Activated T-cell treated with anti-CD3 and anti-CD28 coated beads for 48 hours (primary cell): ENCODE data around the gene COPZ1.
A peak's percentile ranks its signal among the peaks of the same experiment; 100 is the strongest.

Experiments used
- DNase-seq: peaks from one replicate; pipeline ENCODE4 v3.0.0-alpha.2; 2020; ENCODE audit warnings: low read depth

The COPZ1 gene

GRCh38 chr12:54394986-54395385, 70.1 kb downstream of the COPZ1 start:
- DNase-seq = no peak

- no peak for DNase-seq
Observed at GRCh38 chr12:54395545-54395944, 70.6 kb downstream of the COPZ1 start.

DNA sequence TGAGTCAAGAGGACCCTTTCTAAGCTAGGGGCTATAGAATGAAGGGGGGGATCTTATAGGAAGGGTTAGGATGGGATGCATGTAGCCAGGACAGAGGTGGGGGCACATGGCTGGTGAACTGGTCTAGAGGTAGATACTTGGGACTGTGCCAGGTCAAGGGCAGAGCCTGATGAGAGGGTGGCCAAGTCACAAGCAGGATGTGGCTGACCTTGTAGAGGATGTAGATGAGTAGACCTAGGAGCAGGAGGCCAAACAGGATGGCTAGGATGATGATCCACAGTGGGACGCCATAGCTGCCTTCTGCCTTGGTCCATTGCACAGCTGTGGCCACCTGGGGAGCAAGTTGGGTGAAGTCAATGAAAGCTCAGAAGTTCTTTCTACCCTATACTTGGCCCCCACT, 72.2 kb downstream of the COPZ1 start:
- DNase-seq = no peak

GRCh38 chr12:54398218-54398617, 73.3 kb downstream of the COPZ1 start:
- no peak for DNase-seq

- DNase-seq = peak; percentile 80
Observed at GRCh38 chr12:54398995-54399793, 74.3 kb downstream of the COPZ1 start.

GRCh38 chr12:54401119-54401518, 76.2 kb downstream of the COPZ1 start:
- DNase-seq = no peak
